ENCODE data around the gene ADGRE3.
"Not testable (repeated sequence)": the region's sequence is repeated elsewhere in the genome, so short reads cannot be mapped to it uniquely, and the experiment has no call there.

ADGRE3 gene

DNA sequence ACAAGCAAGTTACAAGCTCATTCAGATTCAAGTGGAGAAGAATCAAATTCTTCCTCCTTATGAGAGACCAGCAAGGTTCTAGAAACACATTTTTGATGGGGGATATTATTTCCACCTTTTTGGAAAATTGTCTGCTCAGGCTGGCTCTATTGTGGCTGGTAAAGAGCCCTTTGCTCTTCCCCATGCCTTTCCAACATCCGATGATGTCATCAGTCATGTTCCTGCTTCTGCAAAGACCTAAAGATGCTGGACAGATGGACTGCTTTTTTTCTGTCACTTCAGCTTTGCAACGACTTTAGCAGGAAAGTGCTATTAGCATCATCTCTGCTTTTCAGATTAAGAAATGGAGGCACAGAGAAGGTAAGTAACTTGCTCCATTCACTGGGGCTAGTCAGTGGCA lies 4.2 kb downstream of the ADGRE3 start:
- no peak for DNase-seq (ENCODE audit: low read depth in 4 of 4, low spot score in 1 of 4)

DNA sequence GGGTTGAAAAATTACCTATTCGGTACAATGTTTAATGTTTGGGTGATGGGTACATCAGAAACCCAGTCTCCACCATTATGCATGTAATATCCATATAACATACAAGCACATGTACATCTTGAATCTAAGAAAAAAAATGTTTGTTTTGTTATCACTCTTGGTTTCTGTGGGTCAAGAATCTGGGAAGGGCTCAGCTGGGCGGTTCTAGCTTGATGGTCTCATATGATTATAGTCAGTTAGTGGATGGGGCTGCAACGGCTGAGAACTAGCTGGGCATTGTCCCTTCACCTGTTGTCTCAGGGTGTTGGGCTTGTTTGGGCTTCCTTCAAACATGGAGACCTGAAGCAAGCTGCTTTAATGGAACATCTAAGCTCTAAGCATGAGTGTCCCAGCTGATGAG lies 4.7 kb downstream of the ADGRE3 start:
- no peak for DNase-seq (ENCODE audit: low read depth in 4 of 4, low spot score in 1 of 4)

DNA sequence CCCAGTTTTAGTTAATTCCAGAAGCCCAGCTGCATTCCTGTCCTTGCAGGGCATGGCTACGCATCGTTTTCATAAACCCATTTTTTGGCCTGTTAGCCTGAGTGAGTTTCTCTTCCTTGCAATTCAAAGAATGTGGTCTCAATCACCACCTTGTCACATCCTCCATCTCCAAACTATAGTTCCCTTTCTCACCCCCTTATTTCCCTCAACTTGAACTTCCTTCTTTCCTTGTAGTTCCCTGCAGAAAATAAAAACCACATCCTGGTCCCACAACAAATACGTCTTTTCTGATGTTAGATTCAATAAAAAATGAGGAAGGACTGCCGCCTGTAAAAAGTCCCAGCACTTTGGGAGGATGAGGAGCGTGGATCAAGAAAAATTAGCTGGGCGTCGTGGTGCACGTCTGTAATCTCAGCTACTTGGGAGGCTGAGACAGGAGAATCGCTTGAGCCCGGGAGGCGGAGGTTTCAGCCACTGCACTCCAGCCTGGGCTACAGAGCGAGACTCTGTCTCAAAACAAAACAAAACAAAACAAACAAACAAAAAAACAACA lies 13.2 kb downstream of the ADGRE3 start:
- no peak for DNase-seq (ENCODE audit: low read depth in 4 of 4, low spot score in 1 of 4)

- no peak for DNase-seq (ENCODE audit: low read depth in 4 of 4, low spot score in 1 of 4)
These were observed 14.7 kb downstream of the ADGRE3 start for GRCh38 chr19:14659874-14660489.

GRCh38 chr19:14655726-14656125 lies 18.9 kb downstream of the ADGRE3 start:
- DNase-seq (ENCODE audit: low read depth in 4 of 4, low spot score in 1 of 4): no peak

- DNase-seq (ENCODE audit: low read depth in 4 of 4, low spot score in 1 of 4): no peak
These were observed 19.7 kb downstream of the ADGRE3 start for GRCh38 chr19:14654786-14655560.

- no peak for DNase-seq (ENCODE audit: low read depth in 4 of 4, low spot score in 1 of 4)
These were observed 24.5 kb downstream of the ADGRE3 start for GRCh38 chr19:14650161-14650560.

DNA sequence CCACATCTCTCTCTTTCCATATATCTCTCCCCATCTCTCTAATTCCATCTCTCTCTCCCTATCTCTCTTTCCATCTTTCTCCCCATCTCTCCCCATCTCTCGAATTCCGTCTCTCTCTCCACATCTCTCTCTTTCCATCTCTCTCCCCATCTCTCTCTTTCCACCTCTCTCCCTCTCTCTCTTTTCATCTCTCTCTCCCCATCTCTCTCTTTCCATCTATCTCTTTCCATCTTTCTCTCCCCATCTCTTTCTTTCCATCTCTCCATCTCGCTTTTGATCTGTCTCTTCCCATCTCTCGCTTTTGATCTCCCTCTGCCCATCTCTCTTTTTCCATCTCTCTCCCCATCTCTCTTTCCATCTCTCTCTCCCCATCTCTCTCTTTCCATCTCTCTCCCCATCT lies 25.6 kb downstream of the ADGRE3 start:
- no peak for DNase-seq (ENCODE audit: low read depth in 4 of 4, low spot score in 1 of 4)

GRCh38 chr19:14648506-14648905 lies 26.1 kb downstream of the ADGRE3 start:
- DNase-seq (ENCODE audit: low read depth in 4 of 4, low spot score in 1 of 4): no peak

DNA sequence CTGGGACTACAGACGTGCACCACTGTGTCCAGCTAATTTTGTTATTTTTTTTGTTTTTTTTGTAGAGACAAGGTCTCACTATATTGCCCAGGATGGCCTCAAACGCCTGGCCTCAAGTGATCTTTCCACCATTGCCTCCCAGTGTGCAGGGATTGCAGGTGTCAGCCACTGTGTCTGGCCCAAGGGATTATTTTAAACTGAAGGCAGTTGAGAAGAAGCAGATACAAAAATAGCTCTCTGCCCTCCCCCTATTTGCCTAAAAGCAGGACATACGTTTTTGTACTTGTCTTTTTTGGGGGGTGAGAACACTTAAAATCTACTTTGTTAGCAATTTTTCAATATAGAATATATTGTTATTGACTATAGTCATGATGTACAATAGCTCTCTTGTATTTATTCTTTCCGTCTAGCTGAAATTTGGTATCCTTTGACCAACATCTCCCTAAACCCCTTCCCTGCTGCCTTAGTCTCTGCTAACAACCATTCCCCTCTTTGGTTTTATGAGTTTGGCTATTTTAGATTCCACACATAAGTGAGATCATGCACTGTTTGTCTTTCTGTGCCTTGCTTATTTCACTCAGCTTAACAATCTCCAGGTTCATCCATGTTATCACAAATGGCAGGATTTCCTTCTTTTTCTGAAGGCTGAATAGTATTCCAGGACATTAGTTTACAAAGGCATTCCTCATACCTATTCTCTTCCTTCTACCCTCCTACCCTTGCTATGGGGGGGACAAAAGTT lies 34.9 kb downstream of the ADGRE3 start:
- DNase-seq (ENCODE audit: low read depth in 4 of 4, low spot score in 1 of 4): no peak

- DNase-seq (ENCODE audit: low read depth in 4 of 4, low spot score in 1 of 4): no peak
These were observed 42.4 kb downstream of the ADGRE3 start for GRCh38 chr19:14632286-14632685.

DNA sequence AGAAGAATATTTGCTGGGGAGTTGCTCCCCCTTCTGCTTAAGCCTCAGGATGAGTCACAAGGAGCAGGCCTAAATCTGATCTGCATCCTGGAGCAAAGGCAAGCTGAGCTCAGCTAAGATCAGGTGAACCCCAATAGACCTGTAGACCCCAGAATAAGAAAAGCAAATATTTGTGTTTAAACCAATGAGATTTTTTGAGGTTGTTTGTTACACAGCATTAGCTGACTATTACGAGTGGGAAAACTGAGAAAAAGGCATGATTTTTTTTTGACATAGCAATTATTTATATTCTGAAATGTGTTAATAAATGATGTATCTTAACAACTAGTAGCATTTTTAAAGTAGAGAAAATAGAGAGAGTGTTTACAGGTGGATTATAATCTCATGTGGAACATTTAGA lies 45.1 kb downstream of the ADGRE3 start:
- DNase-seq (ENCODE audit: low read depth in 4 of 4, low spot score in 1 of 4): no peak

- DNase-seq (ENCODE audit: low read depth in 4 of 4, low spot score in 1 of 4): not testable (repeated sequence)
These were observed 50.2 kb downstream of the ADGRE3 start for GRCh38 chr19:14624491-14624890.

GRCh38 chr19:14619404-14619803 lies 55.2 kb downstream of the ADGRE3 start:
- no peak for DNase-seq (ENCODE audit: low read depth in 4 of 4, low spot score in 1 of 4)

GRCh38 chr19:14616407-14616806 lies 58.2 kb downstream of the ADGRE3 start:
- DNase-seq (ENCODE audit: low read depth in 4 of 4, low spot score in 1 of 4): no peak

- DNase-seq (ENCODE audit: low read depth in 4 of 4, low spot score in 1 of 4): no peak
These were observed 59.0 kb downstream of the ADGRE3 start for GRCh38 chr19:14615623-14616022.

DNA sequence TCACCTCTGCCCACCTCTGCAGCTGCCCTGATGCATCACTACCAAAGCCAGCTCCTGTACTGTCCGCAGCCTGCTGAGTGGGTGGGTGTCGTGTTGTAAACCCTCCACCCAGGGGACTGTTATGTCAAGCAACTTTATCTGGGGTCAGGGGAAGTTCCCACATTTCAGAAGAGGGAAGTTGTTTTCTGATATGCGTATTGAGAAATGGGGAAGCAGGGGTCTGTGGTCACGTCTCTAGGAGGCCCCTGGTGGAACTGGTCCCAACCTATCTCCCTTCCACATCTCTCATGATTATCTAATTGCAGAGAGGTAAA lies 60.6 kb downstream of the ADGRE3 start:
- DNase-seq (ENCODE audit: low read depth in 4 of 4, low spot score in 1 of 4): no peak

GRCh38 chr19:14613399-14614098 lies 61.1 kb downstream of the ADGRE3 start:
- DNase-seq (ENCODE audit: low read depth in 4 of 4, low spot score in 1 of 4): not testable (repeated sequence)

GRCh38 chr19:14612657-14613056 lies 62.0 kb downstream of the ADGRE3 start:
- no peak for DNase-seq (ENCODE audit: low read depth in 4 of 4, low spot score in 1 of 4)

DNA sequence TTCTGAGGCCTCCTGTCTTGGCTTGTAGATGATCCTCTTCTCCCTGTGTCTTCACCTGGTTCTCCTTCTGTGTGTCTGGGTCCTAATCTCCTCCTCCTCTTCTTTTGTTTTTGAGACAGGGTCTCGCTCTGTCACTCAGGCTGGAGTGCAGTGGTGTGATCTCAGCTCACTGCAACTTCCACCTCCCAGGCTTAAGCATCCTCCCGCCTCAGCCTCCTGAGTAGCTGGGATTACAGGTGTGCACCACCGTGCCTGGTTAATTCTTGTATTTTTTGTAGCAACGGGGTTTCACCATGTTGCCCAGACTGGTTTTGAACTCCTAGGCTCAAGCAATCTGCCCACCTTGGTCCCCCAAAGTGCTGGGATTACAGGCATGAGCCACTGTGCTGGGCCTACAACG lies 62.4 kb downstream of the ADGRE3 start:
- DNase-seq (ENCODE audit: low read depth in 4 of 4, low spot score in 1 of 4): not testable (repeated sequence)

- no peak for DNase-seq (ENCODE audit: low read depth in 4 of 4, low spot score in 1 of 4)
These were observed 63.6 kb downstream of the ADGRE3 start for GRCh38 chr19:14611051-14611450.

Data from stimulated activated CD4-positive, alpha-beta T cell treated with anti-CD3 and anti-CD28 coated beads, Interleukin-1b, Interleukin-23, amount 100 ng/mL, for 24 hours (primary cell).